Activated gamma-delta T cell treated with anti-CD3 and anti-CD28 coated beads, Interleukin-2, amount 50 U/mL, for 16 hours (primary cell): ENCODE data around the gene RPP38.

ENCODE experiments used
- DNase-seq: peaks from one replicate; pipeline ENCODE4 v3.0.0-alpha.2; 2020; ENCODE audit warnings: low read depth

RPP38 gene, protein sequence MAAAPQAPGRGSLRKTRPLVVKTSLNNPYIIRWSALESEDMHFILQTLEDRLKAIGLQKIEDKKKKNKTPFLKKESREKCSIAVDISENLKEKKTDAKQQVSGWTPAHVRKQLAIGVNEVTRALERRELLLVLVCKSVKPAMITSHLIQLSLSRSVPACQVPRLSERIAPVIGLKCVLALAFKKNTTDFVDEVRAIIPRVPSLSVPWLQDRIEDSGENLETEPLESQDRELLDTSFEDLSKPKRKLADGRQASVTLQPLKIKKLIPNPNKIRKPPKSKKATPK

DNA sequence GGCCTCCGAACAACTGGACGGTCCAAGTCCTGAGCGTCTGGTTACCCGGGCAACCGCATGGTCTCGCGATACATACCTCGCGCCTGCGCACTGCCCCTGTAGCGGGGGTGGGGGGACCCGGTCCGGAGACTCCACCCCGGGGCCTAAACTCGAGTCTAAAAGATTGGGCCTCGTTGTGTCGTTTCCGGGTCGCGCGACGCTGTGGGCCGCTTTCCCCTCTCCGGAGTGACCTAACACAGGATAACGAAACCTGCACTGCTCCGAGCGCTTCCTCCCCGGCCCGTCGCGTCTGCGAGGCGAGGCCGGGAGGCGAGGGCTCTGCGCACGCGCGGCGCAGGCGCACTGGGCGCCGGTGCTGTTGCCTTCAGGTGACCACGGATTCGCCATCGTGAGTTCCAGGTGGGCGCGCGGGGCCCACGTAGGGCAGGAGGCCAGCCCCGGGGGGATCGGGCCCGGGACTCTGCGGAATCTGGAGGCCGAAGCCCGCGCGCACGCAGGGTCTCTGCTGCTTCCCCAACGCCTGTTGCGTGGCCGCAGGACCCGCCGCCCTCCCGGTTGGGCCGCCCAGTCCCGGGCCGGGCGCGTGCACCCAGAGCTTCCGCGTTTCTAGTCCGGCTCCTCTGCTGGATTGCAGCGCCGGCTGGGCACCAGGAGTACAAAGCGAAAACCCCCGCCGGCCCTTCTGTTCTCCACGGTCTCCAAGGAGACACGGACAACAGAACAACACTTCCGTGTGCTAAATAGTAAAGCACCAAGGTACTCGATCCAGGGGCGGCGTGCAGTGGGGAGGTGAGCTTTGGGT is at the start of gene RPP38:
RPP38 (plus strand) TSS at position 345 of the 802 bp plus-strand sequence. CDS start 5,960 bp downstream, outside the sequence.
- DNase-seq = peak; percentile 94

DNA sequence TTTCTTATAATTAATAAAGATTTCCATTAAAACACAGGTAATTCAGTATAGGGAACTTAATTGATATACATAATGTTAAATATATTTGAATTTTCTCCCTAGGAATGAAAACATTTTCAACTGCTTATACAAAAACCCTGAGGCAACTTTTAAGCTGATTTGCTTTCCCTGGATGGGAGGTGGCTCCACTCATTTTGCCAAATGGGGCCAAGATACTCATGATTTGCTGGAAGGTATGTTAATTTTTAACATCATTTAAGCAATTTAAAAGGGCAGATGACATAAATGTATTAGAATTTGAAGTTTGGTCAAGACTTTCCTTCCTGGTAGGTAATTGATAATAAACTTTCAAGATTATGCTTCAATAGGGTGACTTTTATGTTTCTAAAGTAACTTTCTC is 47.6 kb upstream of the RPP38 start:
- no peak for DNase-seq

DNA sequence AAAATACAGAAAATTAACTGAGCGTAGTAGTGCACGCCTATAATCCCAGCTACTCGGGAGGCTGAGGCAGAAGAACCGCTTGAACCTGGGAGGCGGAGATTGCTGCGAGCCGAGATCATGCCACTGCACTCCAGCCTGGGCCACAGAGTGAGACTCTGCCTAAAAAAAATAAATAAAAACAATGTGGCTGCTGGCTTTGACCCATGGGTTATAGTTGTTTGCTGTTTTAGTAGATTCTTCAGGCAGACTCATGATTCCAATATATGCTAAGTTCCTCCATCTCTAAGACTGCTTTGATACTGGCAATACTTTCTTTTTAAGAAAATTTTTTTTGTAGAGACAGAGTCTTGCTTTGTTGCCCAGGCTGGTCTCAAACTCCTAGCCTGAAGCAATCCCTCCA is 45.0 kb upstream of the RPP38 start:
- DNase-seq = no peak

DNA sequence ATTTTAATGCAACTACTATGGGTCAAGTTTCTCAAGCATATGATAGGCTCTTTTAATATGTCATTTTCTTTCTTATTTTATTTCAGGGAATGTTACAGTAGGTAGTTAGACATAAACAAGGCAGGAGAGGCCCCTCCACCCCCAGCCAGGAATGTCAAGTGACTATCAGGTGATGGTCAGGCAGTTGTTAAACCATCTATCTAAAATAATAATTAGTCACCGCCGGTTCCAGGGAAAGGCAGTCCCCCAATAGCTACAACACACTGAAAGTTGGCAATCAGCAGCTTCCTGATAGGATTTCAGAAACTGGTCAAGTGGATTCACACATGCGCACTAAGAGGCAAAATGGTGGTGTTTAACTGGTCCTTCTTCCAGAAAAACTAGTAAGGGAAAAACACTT is 44.1 kb upstream of the RPP38 start:
- no peak for DNase-seq

DNA sequence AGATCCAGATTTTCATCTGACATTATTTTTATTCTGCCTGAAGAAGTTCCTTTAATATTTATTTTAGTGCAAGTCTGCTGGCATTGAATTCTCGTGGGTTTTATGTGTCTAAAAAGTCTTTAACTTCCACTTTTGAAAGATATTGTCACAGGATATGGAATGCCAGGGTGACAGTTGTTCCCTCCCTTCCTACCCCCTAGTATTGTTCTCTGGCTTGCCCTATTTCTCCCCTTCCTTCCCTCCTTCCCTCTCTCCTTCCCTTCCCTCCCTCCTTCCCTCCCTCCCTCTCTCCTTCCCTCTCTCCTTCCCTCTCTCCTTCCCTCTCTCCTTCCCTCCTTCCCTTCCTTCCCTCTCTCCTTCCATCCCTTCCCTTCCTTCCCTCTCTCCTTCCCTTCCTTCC is 38.5 kb upstream of the RPP38 start:
- no peak for DNase-seq

DNA sequence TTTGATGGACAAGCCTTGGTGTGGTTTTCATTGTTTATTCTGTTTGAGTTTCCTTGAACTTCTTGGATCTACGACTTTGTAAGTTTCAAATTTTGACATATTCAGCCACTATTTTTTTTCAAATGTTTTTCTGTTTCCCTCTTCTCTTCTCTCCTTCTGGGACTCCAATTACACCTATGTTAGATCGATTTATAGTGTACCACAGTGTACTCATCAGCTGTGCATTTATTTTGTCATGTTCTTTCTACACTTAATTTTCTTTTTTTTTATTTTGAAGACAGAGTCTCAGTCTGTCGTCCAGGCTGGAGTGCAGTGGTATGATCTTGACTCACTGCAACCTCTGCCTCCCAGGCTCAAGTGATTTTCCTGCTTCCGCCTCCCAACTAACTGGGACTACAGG is 37.2 kb upstream of the RPP38 start:
- no peak for DNase-seq

DNA sequence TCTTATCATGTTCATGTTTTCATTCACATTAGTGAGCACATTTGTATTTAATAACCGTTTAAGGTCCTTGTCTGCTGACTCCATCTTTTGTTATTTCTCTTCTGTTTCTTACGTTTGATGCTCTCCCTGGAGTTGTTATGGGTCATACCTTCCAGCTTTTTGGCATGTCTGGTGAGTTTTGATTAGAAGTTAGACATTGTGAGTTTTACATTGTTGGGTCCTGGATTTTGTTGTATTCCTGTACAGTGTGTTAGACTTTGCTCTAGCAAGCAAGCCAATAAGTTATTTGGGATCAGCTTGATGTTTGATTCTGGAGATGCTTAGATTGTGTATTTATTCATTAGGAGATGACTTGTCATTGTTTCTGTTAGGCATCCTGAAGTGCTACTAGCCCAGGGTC is 36.5 kb upstream of the RPP38 start:
- no peak for DNase-seq

DNA sequence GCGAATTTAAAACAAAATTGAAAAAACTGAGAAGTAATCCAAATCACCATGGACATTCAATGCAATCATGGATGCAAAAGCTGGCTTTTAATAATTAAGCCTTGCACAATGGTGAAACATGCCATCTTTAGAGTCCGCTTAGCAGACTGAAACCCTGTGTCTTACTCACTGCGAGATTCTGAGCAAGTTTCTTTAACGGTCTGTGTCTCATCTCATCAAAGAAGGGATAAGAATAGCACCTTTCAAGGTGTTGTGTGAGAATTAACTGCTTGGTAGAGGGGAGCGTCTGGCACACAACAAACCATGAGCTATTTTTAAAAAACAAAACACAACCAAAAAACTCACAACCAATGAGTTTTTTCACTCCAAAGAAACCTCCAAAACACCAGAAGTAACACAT is 30.0 kb upstream of the RPP38 start:
- DNase-seq = no peak

DNA sequence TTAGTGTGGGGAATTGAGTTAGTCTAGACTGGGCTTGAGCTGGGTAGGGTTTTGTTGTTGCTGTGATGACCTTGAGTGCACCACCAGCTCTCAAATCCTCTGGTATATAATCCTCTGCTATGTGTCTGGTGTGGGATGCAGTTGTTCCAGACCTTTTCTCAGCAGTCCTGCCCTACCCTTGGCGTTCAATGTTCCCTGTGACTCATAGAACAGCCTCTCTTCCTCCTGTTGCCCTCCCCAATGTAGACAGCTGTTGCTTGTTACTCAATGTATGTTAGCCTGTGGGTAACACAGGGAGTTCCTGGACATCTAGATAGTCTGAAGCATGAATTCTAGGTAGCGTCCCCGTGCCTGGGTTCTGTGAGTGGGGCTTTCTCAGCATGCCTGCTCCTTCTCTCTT is 28.4 kb upstream of the RPP38 start:
- DNase-seq = no peak

DNA sequence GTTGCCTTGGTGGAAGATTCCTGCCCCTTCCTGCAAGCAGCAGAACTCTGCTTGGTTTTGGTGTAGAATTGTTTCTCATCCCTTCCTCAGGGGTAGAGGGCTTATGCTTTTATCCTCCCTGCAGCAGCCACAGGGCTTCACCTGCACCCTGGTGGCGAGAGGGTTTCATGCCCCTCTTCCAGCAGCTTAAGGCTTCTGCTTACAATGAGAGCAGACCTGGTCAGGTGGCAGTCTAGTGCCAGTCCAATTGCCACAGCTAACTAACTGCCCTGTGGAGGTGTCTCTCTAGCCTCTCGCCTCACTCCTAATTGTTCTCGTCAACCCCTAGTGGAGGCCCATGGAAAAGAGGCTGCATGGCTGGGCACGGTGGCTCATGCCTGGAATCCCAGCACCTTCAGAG is 27.9 kb upstream of the RPP38 start:
- no peak for DNase-seq

DNA sequence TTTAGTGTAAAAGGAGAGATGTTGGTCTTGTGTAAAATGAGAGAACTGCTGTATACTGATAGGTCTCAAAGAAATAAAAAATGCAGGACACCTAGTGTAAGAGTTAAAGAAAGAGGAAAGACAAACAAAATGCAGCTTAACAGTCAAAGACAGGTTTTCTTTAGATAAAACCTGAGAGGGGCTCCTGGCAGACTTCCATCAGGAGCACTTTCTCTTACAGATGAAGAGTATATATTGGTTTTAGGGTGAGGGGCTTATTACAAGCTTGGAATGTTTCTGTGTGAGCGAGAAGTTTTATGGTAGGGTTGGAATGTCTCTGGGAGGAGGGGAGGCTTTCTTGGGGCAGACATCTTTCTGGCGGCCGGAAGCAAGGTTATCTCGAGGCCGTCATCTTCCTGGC is 24.8 kb upstream of the RPP38 start:
- no peak for DNase-seq

DNA sequence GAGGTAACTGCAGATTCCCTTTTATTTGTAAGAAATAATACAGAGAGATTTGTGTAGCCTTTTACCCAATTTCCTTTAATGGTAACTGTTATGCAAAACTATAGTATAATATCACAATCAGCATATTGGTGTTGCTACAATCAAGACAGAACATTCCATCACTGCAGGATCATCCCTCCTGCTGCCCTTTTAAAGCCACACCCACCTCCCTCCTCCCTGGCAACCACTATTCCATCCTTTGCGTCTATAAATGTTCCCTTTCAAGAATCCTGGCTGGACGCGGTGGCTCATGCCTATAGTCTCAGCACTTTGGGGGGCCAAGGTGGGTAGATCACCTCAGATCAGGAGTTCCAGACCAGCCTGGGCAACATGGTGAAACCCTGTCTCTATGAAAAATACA is 21.7 kb upstream of the RPP38 start:
- no peak for DNase-seq

DNA sequence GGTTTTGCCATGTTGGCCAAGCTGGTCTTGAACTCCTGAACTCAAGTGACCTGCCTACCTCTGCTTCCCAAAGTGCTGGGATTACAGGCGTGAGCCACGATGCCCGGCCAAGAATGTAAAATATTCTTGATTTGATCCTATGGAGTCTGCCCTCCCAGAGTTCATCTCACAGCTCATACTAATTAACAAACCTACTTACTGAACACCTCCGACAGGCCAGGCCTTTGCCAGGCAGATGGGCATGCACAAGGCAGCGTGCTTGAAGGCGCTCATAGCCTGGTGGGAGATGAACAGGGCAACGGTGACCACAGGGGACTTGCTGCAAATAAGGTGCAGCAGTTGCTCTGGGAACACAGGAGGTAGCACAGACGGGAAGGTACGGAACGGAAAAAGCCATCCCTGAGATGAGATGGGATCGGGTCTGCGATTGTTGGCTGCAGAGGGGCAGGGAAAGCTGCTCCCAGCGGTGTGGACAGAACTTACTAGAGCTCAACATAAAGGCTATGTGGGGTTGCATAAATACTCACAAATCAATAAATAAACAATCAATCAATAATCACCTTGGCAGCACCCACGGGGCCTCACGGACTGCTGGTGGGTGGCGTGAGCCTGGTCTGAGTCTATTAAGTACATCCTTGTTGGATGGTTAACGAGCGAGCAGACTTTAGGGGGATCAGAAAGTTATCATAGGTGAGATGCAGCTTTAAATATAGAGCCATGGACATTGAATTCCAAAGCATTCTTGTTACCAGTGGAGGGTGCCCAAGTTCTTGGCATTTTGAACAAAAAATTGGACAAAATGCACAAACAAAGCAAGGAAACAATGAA is 13.3 kb upstream of the RPP38 start:
- no peak for DNase-seq

DNA sequence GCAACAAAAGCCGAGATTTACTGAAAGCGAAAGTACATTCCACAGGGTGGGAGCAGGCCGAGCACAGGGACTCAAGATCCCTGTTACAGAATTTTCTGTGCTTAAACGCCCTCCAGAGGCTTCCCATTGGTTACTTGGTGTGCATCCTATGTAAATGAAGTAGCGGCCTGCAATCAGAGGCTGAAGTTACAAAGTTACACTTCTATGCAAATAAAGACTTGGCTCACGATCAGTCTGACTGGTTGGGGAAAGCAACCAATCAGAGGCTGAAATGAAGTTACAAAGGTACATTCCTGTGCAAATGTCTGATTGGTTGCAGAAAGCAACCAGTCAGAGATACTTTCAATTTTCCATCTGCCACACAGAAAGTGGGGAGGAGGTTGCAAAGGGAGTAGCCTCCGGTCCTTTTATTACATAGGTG is 12.6 kb upstream of the RPP38 start:
- no peak for DNase-seq

DNA sequence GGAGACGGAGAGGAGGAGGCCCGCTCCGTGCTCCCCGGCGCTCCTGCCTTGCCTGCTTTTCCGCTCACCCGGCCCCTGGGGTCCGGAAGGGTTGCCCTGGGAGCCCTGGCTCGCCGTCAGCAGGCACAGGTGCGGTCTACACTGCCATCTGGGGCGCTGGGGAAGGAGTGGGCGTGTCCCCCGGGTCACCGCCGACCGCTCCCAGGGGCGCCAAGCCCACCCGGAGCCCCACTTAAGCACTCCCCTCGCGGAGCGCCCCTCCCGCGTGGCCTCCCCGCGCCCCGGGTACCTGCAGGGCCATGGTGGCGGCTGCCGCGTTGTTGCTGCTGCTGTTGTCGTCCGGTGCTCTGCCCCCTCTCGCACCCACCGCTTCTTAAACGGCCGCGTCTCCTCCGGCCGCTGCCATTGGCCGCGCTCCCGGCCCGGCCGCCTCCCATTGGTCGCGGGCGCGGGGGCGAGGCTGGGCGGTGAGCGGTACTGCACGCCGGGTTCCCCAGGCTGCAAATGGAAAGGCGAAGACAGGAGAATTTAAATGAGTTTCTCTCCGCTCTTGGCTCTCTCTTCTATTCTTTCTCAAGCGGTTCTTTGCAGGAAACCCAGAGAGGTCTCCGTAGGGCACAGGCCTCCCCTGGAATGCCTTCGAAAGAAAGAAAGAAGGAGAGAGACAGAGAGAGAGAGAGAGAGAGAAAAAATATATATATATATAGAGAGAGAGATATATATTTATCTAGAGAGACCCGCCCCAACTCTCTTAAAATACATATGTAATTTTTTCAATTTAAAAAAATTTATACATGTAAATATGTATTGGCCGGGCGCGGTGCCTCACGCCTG is 8.5 kb upstream of the RPP38 start, which contains the start of gene ACBD7:
ACBD7 (minus strand) TSS at position 349 of the 834 bp plus-strand sequence; CDS start at position 301, 48 bp downstream.
- DNase-seq = peak; percentile 72

DNA sequence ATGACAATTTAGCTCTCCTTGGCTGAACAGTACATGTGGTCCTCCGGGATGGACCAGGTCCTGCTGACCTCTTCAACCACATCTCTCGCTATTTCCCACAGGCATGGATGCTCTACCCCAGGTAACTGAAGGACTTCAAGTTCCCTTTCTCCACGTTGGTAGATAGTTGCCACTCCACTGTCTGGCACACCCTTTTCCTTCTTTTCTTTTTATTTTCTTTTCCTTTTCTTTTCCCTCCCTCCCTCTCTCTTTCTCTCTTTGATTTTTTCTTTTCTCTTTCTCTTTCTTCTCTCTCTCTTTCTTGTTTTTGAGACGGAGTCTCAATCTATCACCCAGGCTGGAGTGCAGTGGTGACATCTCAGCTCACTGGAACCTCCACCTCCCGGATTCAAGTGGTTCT is 5.7 kb upstream of the RPP38 start:
- no peak for DNase-seq

DNA sequence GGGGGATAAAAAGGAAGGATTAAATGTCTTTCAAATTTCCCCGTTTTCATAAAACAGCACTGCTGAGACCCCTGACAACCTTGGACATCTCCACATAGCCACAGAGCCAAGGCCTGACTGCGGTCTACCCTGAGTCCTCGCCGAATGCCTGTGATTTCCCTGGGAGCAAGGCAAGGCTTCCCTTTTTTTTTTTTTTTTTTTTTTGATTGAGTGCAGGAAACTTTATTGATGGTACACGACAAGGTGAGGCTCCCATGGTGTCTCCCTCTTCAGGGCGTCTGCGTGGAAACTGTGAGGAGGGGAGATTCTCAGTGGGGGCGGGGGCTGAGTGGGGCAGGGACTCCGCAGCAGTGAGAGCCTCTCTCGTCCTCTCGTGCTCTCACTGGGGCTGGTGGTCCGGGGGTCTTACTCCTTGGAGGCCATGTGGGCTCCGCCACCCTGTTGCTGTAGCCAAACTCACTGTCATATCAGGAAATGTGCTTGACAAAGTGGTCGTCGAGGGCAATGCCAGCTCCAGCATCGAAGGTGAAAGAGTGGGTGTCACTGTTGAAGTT is 4.2 kb upstream of the RPP38 start:
- no peak for DNase-seq

DNA sequence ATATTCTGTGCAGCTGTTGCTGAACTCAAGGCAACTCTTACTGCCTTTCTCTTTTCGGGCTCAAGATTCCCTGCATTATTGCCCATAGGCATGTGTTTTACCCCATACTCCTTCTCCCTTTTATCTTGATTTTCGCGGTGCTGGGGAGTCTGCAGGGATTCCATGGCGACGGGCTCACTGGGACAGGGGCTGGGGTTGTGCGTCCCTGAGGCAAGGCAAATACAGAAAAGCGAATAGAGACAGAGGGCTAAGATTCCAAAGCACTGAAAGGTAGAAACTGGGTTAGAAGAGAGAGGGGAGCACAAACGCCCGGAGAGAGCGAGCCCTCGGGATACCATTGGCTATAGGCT is 519 bp upstream of the RPP38 start:
- no peak for DNase-seq

DNA sequence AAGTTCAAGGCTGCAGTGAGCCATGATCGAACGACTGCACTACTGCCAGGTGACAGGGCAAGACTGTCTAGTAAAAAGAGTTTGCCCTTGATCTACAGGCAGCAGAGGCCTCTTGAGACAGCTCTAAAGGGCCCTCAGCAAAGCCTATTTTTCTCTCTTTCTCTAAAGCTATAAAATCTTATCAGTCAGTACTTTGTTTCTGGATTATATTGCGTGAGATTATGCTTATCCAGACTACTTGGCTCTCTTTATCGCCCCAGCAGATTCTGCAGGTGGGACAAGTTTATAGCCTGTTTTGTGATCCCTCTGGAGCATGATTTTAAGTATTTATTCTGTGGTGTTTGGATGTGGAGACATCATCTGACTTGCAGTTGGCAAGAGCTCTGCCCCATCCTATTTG is 2.7 kb downstream of the RPP38 start:
- DNase-seq = no peak

DNA sequence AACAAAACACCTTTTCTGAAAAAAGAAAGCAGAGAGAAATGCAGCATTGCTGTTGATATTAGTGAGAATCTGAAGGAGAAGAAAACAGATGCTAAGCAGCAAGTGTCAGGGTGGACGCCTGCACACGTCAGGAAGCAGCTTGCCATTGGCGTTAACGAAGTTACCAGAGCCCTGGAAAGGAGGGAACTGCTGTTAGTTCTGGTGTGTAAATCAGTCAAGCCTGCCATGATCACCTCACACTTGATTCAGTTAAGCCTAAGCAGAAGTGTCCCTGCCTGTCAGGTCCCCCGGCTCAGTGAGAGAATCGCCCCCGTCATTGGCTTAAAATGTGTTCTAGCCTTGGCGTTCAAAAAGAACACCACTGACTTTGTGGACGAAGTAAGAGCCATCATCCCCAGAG is 6.4 kb downstream of the RPP38 start:
- no peak for DNase-seq

DNA sequence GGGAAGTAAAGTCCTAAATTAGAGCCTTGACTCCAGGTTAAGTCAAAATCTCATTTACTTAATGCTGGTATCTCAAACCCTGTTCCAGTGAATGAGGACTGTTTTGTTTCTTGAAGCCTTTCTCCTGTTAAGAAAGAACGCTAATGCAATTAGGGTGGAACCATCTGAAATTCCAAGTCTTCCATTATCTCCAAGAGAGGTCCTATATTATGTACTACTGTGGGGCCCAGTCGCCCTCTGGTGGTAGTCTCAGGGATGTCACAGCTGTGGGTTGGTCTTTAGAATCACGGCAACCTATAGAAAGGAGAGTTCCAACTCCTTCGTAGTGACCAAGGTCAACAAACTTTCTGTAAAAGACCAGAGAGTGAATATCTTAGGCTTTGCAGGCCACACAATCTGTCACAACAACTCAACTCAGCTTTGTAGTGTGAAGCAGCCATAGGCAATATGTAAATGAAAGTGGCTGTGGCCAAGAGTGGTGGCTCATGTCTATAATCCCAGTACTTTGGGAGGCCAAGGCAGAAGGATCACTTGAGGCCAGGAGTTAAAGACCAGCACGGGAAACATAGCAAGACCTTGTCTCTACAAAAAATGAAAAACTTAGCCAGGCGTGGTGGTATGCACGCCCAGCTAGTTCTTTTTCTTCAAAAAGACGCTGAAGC is 9.3 kb downstream of the RPP38 start:
- peak; percentile 45 for DNase-seq
